Activated CD8-positive, alpha-beta T cell treated with anti-CD3 and anti-CD28 coated beads for 36 hours (primary cell): ENCODE data around the gene C2orf76. TPM values are rescaled to one million over a fixed set of nuclear protein-coding genes. Genes with fewer than 3 reads are reported as not detected.
"Not testable (repeated sequence)": the region's sequence is repeated elsewhere in the genome, so short reads cannot be mapped to it uniquely, and the experiment has no call there.

Experiments
- ATAC-seq: fragments of 200-7000 bp; cut with Tn5 transposase; one replicate; pipeline ENCODE4 v1.10.0; 2021; ENCODE audit warnings: mild to moderate bottlenecking, moderate library complexity
- CTCF ChIA-PET: fragments of 350-600 bp; sonication (Branson Sonifier 250); formaldehyde crosslinking; loops from one replicate; lab custom pipeline; 2021; ENCODE audit warnings: antibody characterized with exemption; lab: Charles Lee
- POLR2A ChIA-PET: fragments of 350-600 bp; sonication (Branson Sonifier 250); formaldehyde crosslinking; loops from one replicate; lab custom pipeline; 2021; ENCODE audit warnings: antibody characterized with exemption; lab: Charles Lee
- DNase-seq: peaks from one replicate; pipeline ENCODE4 v3.0.0-alpha.2; 2020
- H3K27ac Mint-ChIP-seq: one replicate; pipeline ENCODE4 v1.8.0; 2021; ENCODE audit warnings: mild to moderate bottlenecking, mixed read lengths
- H3K27me3 Mint-ChIP-seq: one replicate; pipeline ENCODE4 v1.8.0; 2021; ENCODE audit warnings: mixed read lengths
- H3K36me3 Mint-ChIP-seq: one replicate; pipeline ENCODE4 v1.8.0; 2021; ENCODE audit warnings: low read depth, mixed read lengths
- H3K4me1 Mint-ChIP-seq: one replicate; pipeline ENCODE4 v1.8.0; 2021; ENCODE audit warnings: low read depth, mixed read lengths
- H3K4me3 Mint-ChIP-seq: one replicate; pipeline ENCODE4 v1.8.0; 2021; ENCODE audit warnings: mild to moderate bottlenecking, moderate library complexity, mixed read lengths
- H3K9me3 Mint-ChIP-seq: one replicate; pipeline ENCODE4 v1.8.0; 2021; ENCODE audit warnings: mixed read lengths
- intact Hi-C: fragments of 100-400 bp; cut with micrococcal nuclease; formaldehyde crosslinking; loops from one replicate; pipeline ENCODE4 v1.10.0; 2022
- total RNA-seq, 2 experiments: library from RNA; stranded (reverse); gene quantifications; one replicate each; pipeline ENCODE4 v1.2.3, GENCODE V29; 2021
- TF ChIP-seq, protein P1 (sequence below): fragments of 200-600 bp; IDR thresholded peaks from one replicate; pipeline ENCODE4 v1.8.0; 2022; ENCODE audit warnings: antibody characterized with exemption, mild to moderate bottlenecking

Gene C2orf76
- total RNA-seq, 2 experiments from 2014 or later: 9.6 to 11.5 TPM

- no peaks in the 10 kb centered on the region for H3K9me3 Mint-ChIP-seq
- intact Hi-C loops: loop anchor here (5.0 kb wide), 1 partner anchor 70 kb away; no protein-coding TSS in a partner anchor
- H3K4me1 Mint-ChIP-seq: no peaks in the 10 kb centered on the region
- ChIA-PET CTCF (interaction anchor here (0.9 to 1.2 kb wide), 4 partner anchors 9 to 58 kb away, joined by 3 to 5 read pairs (median 4); no protein-coding TSS in a partner anchor), POLR2A (no interaction called here)
- H3K36me3 Mint-ChIP-seq: no peaks in the 10 kb centered on the region
- TF ChIP-seq, protein P1, sequence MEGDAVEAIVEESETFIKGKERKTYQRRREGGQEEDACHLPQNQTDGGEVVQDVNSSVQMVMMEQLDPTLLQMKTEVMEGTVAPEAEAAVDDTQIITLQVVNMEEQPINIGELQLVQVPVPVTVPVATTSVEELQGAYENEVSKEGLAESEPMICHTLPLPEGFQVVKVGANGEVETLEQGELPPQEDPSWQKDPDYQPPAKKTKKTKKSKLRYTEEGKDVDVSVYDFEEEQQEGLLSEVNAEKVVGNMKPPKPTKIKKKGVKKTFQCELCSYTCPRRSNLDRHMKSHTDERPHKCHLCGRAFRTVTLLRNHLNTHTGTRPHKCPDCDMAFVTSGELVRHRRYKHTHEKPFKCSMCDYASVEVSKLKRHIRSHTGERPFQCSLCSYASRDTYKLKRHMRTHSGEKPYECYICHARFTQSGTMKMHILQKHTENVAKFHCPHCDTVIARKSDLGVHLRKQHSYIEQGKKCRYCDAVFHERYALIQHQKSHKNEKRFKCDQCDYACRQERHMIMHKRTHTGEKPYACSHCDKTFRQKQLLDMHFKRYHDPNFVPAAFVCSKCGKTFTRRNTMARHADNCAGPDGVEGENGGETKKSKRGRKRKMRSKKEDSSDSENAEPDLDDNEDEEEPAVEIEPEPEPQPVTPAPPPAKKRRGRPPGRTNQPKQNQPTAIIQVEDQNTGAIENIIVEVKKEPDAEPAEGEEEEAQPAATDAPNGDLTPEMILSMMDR: peak; percentile 72
- peak; percentile 66 for ATAC-seq
- H3K27ac Mint-ChIP-seq: no peak overlapping the region
- peak; percentile 42 for DNase-seq
- H3K27me3 Mint-ChIP-seq: peaks cover 3% of the 10 kb centered on the region
- H3K4me3 Mint-ChIP-seq: no peak overlapping the region
These were observed 41.0 kb upstream of the C2orf76 start for GRCh38 chr2:119407430-119408220.

- ChIA-PET CTCF (interaction anchor here (3.5 kb wide), 1 partner anchor 71 kb away, joined by 20 read pairs; no protein-coding TSS in a partner anchor), POLR2A (no interaction called here)
- ATAC-seq: no peak
- H3K36me3 Mint-ChIP-seq: no peaks in the 10 kb centered on the region
- TF ChIP-seq, protein P1: no peak
- intact Hi-C loops: loop anchor here (5.0 kb wide), 1 partner anchor 72 kb away; no protein-coding TSS in a partner anchor
- H3K9me3 Mint-ChIP-seq: no peaks in the 10 kb centered on the region
- H3K4me1 Mint-ChIP-seq: no peaks in the 10 kb centered on the region
- H3K27me3 Mint-ChIP-seq: peaks cover 6% of the 10 kb centered on the region
- DNase-seq: no peak
- H3K27ac Mint-ChIP-seq: no peak overlapping the region
- no peak overlapping the region for H3K4me3 Mint-ChIP-seq
These were observed 38.5 kb upstream of the C2orf76 start for GRCh38 chr2:119405151-119405550.

DNA sequence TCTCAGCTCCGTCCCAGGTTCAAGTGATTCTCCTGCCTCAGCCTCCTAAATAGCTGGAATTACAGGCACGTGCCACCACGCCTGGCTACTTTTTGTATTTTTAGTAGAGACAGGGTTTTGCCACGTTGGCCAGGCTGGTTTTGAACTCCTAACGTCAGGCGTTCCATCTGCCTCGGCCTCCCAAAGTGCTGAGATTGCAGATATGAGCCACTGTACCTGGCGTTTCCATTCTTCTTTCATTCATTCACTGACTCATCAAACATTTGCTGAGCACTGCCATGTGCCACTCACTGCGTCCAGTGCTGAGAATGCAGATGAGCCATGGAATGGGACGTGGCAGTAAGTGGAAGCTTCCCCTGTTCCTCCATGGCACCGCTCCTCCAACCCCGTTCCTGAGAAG is 37.0 kb upstream of the C2orf76 start:
- H3K4me3 Mint-ChIP-seq, H3K4me1 Mint-ChIP-seq, H3K27me3 Mint-ChIP-seq, DNase-seq, H3K9me3 Mint-ChIP-seq, POLR2A ChIA-PET, H3K36me3 Mint-ChIP-seq, H3K27ac Mint-ChIP-seq, ATAC-seq, intact Hi-C loops: not testable (repeated sequence)
- CTCF ChIA-PET: interaction anchor here (1.4 to 3.5 kb wide), 2 partner anchors 73 kb away, joined by 3 to 20 read pairs; no protein-coding TSS in a partner anchor

- Mint-ChIP-seq H3K4me1 (no peaks in the 10 kb centered on the region), H3K27ac (no peak overlapping the region), H3K4me3 (no peak overlapping the region), H3K27me3 (peaks cover 7% of the 10 kb centered on the region), H3K9me3 (no peaks in the 10 kb centered on the region), H3K36me3 (no peaks in the 10 kb centered on the region)
- ATAC-seq: no peak
- ChIA-PET CTCF (interaction anchor here (1.4 kb wide), 1 partner anchor 74 kb away, joined by 3 read pairs; no protein-coding TSS in a partner anchor), POLR2A (no interaction called here)
- intact Hi-C loops: no loop called here
- TF ChIP-seq, protein P1: no peak
- DNase-seq: no peak
These were observed 36.3 kb upstream of the C2orf76 start for GRCh38 chr2:119402645-119403560.

DNA sequence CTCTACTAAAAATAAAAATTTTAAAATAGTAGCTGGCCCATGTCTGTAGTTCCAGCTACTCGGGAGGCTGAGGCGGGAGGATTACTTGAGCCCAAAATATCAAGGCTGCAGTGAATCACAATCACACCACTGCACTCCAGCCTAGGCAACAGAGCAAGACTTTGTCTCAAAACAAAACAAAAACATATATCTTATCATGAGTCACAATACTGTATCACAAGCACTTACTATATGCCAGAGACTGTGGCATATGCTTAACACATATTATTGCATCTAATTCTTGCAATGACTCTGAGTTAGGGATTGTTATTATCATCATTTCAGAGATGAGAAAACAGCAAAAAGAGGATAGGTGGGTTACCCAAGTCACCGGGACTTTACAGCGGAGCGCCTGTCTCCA is 35.5 kb upstream of the C2orf76 start:
- H3K4me3 Mint-ChIP-seq: no peak overlapping the region

More for the DNA sequence above, 35.5 kb upstream of the C2orf76 start:
- no peaks in the 10 kb centered on the region for H3K9me3 Mint-ChIP-seq
- intact Hi-C loops: no loop called here
- TF ChIP-seq, protein P1: no peak
- DNase-seq (no peak), ATAC-seq (no peak)
- no peaks in the 10 kb centered on the region for H3K4me1 Mint-ChIP-seq
- H3K27ac Mint-ChIP-seq: no peak overlapping the region
- no peaks in the 10 kb centered on the region for H3K36me3 Mint-ChIP-seq
- ChIA-PET CTCF (interaction anchor here (1.4 kb wide), 1 partner anchor 75 kb away, joined by 3 read pairs; no protein-coding TSS in a partner anchor), POLR2A (no interaction called here)
- peaks cover 7% of the 10 kb centered on the region for H3K27me3 Mint-ChIP-seq
